ENCODE results near the gene TMEM178A.

TMEM178A gene

DNA sequence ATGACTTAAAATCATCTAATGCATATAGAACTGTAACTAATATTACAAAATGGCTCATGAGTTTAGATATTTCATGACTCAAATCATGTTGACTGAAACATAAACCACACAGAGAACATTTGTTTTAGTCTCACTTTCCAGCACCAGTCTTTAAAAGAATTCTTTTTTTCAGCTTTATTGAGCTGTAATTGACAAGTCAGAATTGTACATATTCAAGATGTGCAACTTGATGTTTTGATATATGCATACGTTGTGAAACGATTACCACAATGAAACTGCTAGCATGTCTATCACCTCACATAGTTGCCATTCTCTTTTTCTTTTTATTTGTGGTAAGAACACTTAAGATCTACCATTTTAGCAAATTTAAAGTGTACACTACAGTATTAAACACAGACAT lies 25.0 kb upstream of the TMEM178A start:
- Histone ChIP-seq H3K27ac (ENCODE audit: low read depth, low read length) (no peak overlapping the region), H3K79me2 (ENCODE audit: control insufficient read depth, low read length) (no peaks in the 10 kb centered on the region), H3K27me3 (ENCODE audit: control insufficient read depth, low read length) (peaks cover 6% of the 10 kb centered on the region; the same call in 1 of the 2 replicates), H3F3A (ENCODE audit: control insufficient read depth, insufficient read depth) (no peaks in the 10 kb centered on the region), H3K4me3 (ENCODE audit: low read length) (no peak overlapping the region), H3K4me1 (ENCODE audit: control insufficient read depth, low read length) (no peaks in the 10 kb centered on the region), H4K20me1 (ENCODE audit: control insufficient read depth, insufficient read depth, low read depth, low read length) (no peaks in the 10 kb centered on the region), H3K9me3 (ENCODE audit: control insufficient read depth, insufficient read depth, low read length) (no peaks in the 10 kb centered on the region), H3K4me2 (ENCODE audit: low read length) (no peak overlapping the region), H3K36me3 (ENCODE audit: control insufficient read depth, low read length) (no peaks in the 10 kb centered on the region), H3K9me2 (replicated peaks; ENCODE audit: control insufficient read depth, low read length) (no peaks in the 10 kb centered on the region)
- TF ChIP-seq EZH2phosphoT487 (IDR thresholded peaks at IDR 0.05; ENCODE audit: borderline replicate concordance, low read length), result no peak
- TF ChIP-seq CTCF (IDR thresholded peaks at IDR 0.05; ENCODE audit: low read depth, low read length, poor library complexity, severe bottlenecking), result no peak

GRCh38 chr2:39641635-39642034 lies 24.1 kb upstream of the TMEM178A start:
- Histone ChIP-seq H3K4me2 (ENCODE audit: low read length) (no peak overlapping the region), H4K20me1 (ENCODE audit: control insufficient read depth, insufficient read depth, low read depth, low read length) (no peaks in the 10 kb centered on the region)
- TF ChIP-seq EZH2phosphoT487 (IDR thresholded peaks at IDR 0.05; ENCODE audit: borderline replicate concordance, low read length), result no peak
- no peak for TF ChIP-seq CTCF (IDR thresholded peaks at IDR 0.05; ENCODE audit: low read depth, low read length, poor library complexity, severe bottlenecking)

DNA sequence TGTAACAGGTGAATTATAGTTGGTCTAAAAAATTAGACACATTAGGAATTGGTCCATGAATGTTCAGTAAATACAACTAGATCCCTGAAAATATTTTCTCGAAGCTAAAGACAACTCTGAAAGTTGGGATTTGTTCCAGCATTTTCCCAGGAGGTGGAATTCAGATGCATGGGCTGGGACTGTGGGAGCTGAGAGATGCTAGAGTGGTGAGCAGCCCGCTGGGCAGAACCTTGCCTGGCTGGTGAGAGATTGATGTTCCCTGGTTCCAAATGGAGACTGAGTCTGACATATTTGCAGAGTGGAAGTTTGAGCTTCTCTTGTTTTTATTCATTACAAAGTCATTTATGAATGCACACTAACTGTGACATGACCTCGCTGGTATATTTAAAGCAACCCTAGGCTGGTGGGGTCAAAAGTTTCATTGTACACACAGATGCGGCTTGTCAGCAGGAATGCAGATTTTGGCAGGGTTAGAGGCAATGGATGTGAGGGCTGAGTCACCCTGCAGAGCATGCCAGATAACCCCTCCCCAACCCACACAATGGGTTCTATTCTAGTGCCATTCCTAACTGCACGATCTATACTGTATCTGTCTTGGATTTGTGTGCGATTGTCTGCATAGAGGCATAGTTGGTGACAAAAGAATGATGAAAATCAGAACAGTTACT lies 23.5 kb upstream of the TMEM178A start:
- TF ChIP-seq CTCF (IDR thresholded peaks at IDR 0.05; ENCODE audit: low read depth, low read length, poor library complexity, severe bottlenecking), result no peak
- no peak for TF ChIP-seq EZH2phosphoT487 (IDR thresholded peaks at IDR 0.05; ENCODE audit: borderline replicate concordance, low read length)

More at GRCh38 chr2:39641635-39642034, 24.1 kb upstream of the TMEM178A start:
- Histone ChIP-seq H3K79me2 (ENCODE audit: control insufficient read depth, low read length) (no peaks in the 10 kb centered on the region), H3K9me3 (ENCODE audit: control insufficient read depth, insufficient read depth, low read length) (no peaks in the 10 kb centered on the region), H3K9me2 (replicated peaks; ENCODE audit: control insufficient read depth, low read length) (no peaks in the 10 kb centered on the region), H3K4me3 (ENCODE audit: low read length) (no peak overlapping the region), H3K4me1 (ENCODE audit: control insufficient read depth, low read length) (no peaks in the 10 kb centered on the region), H3F3A (ENCODE audit: control insufficient read depth, insufficient read depth) (no peaks in the 10 kb centered on the region), H3K27ac (ENCODE audit: low read depth, low read length) (no peak overlapping the region), H3K36me3 (ENCODE audit: control insufficient read depth, low read length) (no peaks in the 10 kb centered on the region), H3K27me3 (ENCODE audit: control insufficient read depth, low read length) (peaks cover 6% of the 10 kb centered on the region; the same call in 1 of the 2 replicates)

More for the DNA sequence above, 23.5 kb upstream of the TMEM178A start:
- H3K36me3 ChIP-seq (ENCODE audit: control insufficient read depth, low read length), result no peaks in the 10 kb centered on the region
- H3K9me2 ChIP-seq (replicated peaks; ENCODE audit: control insufficient read depth, low read length), result no peaks in the 10 kb centered on the region
- H4K20me1 ChIP-seq (ENCODE audit: control insufficient read depth, insufficient read depth, low read depth, low read length), result no peaks in the 10 kb centered on the region
- H3K4me2 ChIP-seq (ENCODE audit: low read length), result no peak overlapping the region
- no peaks in the 10 kb centered on the region for H3K4me1 ChIP-seq (ENCODE audit: control insufficient read depth, low read length)
- H3F3A ChIP-seq (ENCODE audit: control insufficient read depth, insufficient read depth), result no peaks in the 10 kb centered on the region
- no peak overlapping the region for H3K27ac ChIP-seq (ENCODE audit: low read depth, low read length)
- H3K9me3 ChIP-seq (ENCODE audit: control insufficient read depth, insufficient read depth, low read length), result no peaks in the 10 kb centered on the region
- H3K4me3 ChIP-seq (ENCODE audit: low read length), result no peak overlapping the region
- H3K27me3 ChIP-seq (ENCODE audit: control insufficient read depth, low read length), result peaks cover 6% of the 10 kb centered on the region; the same call in 1 of the 2 replicates
- H3K79me2 ChIP-seq (ENCODE audit: control insufficient read depth, low read length), result no peaks in the 10 kb centered on the region
